Mesothelial cell of epicardium (in vitro differentiated cells): Measurements from ENCODE around the gene PHACTR3. TPM values are rescaled to one million over a fixed set of nuclear protein-coding genes. Genes with fewer than 3 reads are reported as not detected.

ENCODE experiments used
- DNase-seq, 2 experiments: peaks; one replicate each; pipeline ENCODE4 v3.0.0; 2021; ENCODE audit warnings: low spot score in 2 of 2; ENCODE audit not compliant: unreplicated experiment in 2 of 2
- H3K27ac Mint-ChIP-seq: 2 replicates; pipeline ENCODE4 v1.8.0; 2021; ENCODE audit warnings: mixed read lengths
- H3K27me3 Mint-ChIP-seq: 2 replicates; pipeline ENCODE4 v1.8.0; 2021; ENCODE audit warnings: low read depth, mixed read lengths
- H3K36me3 Mint-ChIP-seq: 2 replicates; pipeline ENCODE4 v1.8.0; 2021; ENCODE audit warnings: mixed read lengths
- H3K4me1 Mint-ChIP-seq: 2 replicates; pipeline ENCODE4 v1.8.0; 2021; ENCODE audit warnings: mixed read lengths
- H3K4me3 Mint-ChIP-seq: 2 replicates; pipeline ENCODE4 v1.8.0; 2021; ENCODE audit warnings: mild to moderate bottlenecking, moderate library complexity, mixed read lengths
- H3K9me3 Mint-ChIP-seq: 2 replicates; pipeline ENCODE4 v1.8.0; 2021; ENCODE audit warnings: mixed read lengths
- total RNA-seq: library from RNA; stranded (reverse); gene quantifications from 3 replicates; pipeline ENCODE4 v1.2.1, GENCODE V29; 2021
- TF ChIP-seq, protein P1 (sequence below): fragments of 200-600 bp; sonication (generic); IDR thresholded peaks from one replicate; pipeline ENCODE4 v1.5.0; 2021; ENCODE audit warnings: antibody characterized with exemption; ENCODE audit not compliant: unreplicated experiment

Gene PHACTR3
- total RNA-seq, 1 donor from 2014 or later, result 0.16 TPM

DNA sequence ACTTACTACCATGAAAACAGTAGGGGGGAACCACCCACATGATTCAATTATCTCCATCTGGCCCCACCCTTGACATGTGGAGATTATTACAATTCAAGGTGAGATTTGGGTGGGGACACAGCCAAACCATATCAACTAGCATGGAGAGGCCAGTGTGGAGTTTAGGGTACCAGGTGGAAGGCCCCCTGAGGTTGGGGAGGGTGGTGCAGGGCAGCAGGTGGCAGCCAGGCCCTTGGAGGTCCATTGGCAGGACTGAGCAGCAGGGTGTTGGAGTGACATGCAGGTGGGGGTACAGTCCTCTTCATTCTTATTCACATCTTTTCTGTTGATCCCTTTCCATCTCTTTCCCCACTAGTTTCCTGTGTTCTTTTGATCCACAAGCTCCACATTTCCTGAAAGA lies 42.9 kb downstream of the PHACTR3 start:
- no peaks in the 10 kb centered on the region for H3K4me1 Mint-ChIP-seq
- no peak overlapping the region for H3K4me3 Mint-ChIP-seq
- TF ChIP-seq, protein P1, sequence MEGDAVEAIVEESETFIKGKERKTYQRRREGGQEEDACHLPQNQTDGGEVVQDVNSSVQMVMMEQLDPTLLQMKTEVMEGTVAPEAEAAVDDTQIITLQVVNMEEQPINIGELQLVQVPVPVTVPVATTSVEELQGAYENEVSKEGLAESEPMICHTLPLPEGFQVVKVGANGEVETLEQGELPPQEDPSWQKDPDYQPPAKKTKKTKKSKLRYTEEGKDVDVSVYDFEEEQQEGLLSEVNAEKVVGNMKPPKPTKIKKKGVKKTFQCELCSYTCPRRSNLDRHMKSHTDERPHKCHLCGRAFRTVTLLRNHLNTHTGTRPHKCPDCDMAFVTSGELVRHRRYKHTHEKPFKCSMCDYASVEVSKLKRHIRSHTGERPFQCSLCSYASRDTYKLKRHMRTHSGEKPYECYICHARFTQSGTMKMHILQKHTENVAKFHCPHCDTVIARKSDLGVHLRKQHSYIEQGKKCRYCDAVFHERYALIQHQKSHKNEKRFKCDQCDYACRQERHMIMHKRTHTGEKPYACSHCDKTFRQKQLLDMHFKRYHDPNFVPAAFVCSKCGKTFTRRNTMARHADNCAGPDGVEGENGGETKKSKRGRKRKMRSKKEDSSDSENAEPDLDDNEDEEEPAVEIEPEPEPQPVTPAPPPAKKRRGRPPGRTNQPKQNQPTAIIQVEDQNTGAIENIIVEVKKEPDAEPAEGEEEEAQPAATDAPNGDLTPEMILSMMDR, result no peak
- no peak overlapping the region for H3K27ac Mint-ChIP-seq
- H3K9me3 Mint-ChIP-seq, result peaks cover 60% of the 10 kb centered on the region
- no peaks in the 10 kb centered on the region for H3K36me3 Mint-ChIP-seq
- DNase-seq, result no peak
- no peaks in the 10 kb centered on the region for H3K27me3 Mint-ChIP-seq

DNA sequence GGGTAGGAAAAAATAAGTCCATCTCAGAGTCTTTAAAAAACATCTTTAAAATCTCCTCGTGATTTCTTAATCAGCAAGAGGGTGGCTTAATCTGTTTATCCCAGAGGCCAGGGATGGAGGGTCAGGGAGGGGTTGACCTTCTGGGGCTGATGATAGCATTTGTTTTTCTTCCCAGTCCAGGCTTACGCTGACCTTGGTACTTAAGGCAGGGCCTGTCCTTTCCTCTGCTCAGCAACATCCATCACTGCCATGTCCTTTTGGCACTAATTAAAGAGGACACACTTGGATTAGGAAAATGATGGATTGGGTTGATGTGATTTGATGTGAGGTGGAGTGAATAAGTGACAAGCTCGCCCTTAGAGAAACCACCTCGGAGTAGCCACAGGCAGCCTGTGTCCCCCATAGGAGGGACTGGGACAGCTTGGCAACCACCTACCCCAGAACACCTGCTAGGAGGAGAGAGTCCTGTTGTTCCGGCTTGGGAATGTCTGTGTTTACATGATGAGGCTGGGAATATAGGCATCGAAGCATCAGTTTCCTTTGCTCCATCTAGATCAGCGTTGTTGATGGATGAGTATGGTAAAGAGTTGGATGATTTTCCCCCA lies 44.2 kb downstream of the PHACTR3 start:
- peaks cover 59% of the 10 kb centered on the region for H3K9me3 Mint-ChIP-seq
- no peak for DNase-seq
- no peak overlapping the region for H3K4me3 Mint-ChIP-seq
- no peaks in the 10 kb centered on the region for H3K27me3 Mint-ChIP-seq
- TF ChIP-seq, protein P1, result no peak
- no peak overlapping the region for H3K27ac Mint-ChIP-seq
- H3K4me1 Mint-ChIP-seq, result no peaks in the 10 kb centered on the region
- H3K36me3 Mint-ChIP-seq, result no peaks in the 10 kb centered on the region

DNA sequence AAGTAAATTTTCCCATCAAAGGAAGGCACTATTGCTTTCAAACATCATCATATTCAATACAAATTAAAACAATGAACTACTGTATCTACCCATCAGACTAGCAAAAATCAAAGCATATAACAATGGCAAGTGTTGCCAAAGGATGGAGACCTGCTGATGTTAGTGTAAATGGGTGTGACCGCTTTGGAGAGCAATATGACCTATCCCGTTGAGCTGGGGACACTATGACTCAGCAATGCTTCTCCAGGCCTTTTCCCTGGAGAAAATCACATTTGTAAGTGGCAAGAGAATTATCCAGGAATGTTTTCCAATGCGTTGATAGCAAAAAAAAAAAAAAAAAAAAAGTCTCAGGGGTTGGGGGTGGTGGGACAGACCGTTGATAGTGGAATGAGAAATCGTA lies 46.1 kb downstream of the PHACTR3 start:
- Mint-ChIP-seq H3K36me3 (no peaks in the 10 kb centered on the region), H3K4me1 (no peaks in the 10 kb centered on the region), H3K27ac (no peak overlapping the region), H3K9me3 (peaks cover 66% of the 10 kb centered on the region), H3K4me3 (no peak overlapping the region), H3K27me3 (no peaks in the 10 kb centered on the region)
- DNase-seq, result no peak
- TF ChIP-seq, protein P1, result no peak

DNA sequence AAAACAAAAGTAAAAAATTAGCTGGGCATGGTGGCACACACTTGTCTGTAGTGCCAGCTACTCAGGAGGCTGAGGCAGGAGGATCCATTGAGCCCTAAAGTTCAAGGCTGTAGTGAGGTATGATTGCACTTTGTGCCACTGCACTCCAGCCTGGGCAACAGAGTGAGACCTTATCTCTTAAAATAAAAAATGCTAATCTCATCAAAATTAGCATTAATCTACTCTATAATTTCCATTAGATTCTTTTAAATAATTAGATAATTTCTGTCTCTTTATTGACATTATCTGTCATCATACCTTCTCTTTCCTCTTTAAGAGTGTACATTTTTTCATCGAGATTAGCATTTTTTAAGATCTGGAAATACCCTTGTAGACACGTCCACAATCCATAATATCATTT lies 48.0 kb downstream of the PHACTR3 start:
- no peak overlapping the region for H3K27ac Mint-ChIP-seq
- H3K9me3 Mint-ChIP-seq, result peaks cover 69% of the 10 kb centered on the region
- TF ChIP-seq, protein P1, result no peak
- DNase-seq, result no peak
- no peak overlapping the region for H3K4me3 Mint-ChIP-seq
- H3K27me3 Mint-ChIP-seq, result no peaks in the 10 kb centered on the region
- H3K4me1 Mint-ChIP-seq, result no peaks in the 10 kb centered on the region
- H3K36me3 Mint-ChIP-seq, result no peaks in the 10 kb centered on the region

DNA sequence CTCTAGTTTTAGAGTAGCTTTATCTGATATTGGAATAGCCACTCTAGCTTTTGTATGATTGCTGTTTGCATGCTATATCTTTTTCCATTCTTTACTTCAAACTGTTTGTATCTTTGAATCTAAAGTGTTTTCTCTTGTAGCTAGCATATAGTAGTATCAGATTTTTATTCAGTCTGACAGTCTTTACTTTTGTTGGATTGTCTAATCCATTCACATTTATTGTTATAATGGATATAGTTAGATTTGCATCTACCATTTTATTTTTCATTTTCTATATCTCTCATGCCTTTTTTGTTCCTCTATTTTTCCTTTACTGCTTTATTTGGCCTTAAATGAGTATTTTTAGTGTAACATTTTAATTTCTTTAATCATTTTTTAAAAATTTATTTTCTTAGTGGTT lies 52.1 kb downstream of the PHACTR3 start:
- TF ChIP-seq, protein P1, result no peak
- no peak overlapping the region for H3K4me3 Mint-ChIP-seq
- H3K36me3 Mint-ChIP-seq, result peaks cover 6% of the 10 kb centered on the region
- H3K27ac Mint-ChIP-seq, result no peak overlapping the region
- peaks cover 70% of the 10 kb centered on the region for H3K9me3 Mint-ChIP-seq
- no peaks in the 10 kb centered on the region for H3K27me3 Mint-ChIP-seq
- DNase-seq, result no peak
- no peaks in the 10 kb centered on the region for H3K4me1 Mint-ChIP-seq

DNA sequence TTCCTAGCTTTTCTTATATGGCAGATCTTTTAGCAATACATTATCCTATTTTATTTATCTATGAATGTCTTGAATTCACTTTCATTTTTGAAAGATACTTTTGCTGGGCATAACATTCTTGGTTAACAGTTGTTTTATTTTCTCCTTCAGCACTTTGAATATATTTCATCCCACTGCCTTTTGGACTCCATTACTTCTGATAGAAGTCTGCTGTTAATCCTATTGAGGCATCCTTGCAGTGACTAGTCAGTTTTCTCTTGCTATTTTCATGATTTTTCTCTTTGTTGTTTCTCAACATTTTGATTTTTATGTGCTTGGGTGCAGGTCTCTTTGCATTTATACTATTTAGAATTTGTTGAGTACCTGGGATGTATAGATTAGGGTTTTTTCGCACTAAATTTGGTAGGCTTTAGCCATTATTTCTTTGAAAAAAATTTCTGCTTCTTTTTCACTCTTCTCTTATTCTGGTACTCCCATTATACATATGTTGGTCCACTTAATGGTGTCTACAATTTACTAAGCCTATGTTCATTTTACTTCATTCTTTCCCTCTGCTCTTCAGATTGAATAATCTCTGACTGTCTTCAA lies 53.2 kb downstream of the PHACTR3 start:
- TF ChIP-seq, protein P1, result no peak
- no peak for DNase-seq
- H3K4me3 Mint-ChIP-seq, result no peak overlapping the region
- peaks cover 70% of the 10 kb centered on the region for H3K9me3 Mint-ChIP-seq
- H3K27me3 Mint-ChIP-seq, result no peaks in the 10 kb centered on the region
- peaks cover 6% of the 10 kb centered on the region for H3K36me3 Mint-ChIP-seq
- no peaks in the 10 kb centered on the region for H3K4me1 Mint-ChIP-seq
- no peak overlapping the region for H3K27ac Mint-ChIP-seq
